Measurements from ENCODE around the gene MSX2. TPM values are rescaled to one million over a fixed set of nuclear protein-coding genes. Genes with fewer than 3 reads are reported as not detected.

The MSX2 gene
- total RNA-seq, 1 experiment from 2014 or later = not detected

- peaks cover 27% of the 10 kb centered on the region for H3K27me3 ChIP-seq (replicated peaks; ENCODE audit: insufficient read depth, low read depth, low read length, poor library complexity)
- POLR2A ChIA-PET (ENCODE audit: low non-redundant PET) = no interaction called here
- CTCF ChIA-PET = no interaction called here
These were observed 16.7 kb upstream of the MSX2 start for GRCh38 chr5:174707671-174708070.

DNA sequence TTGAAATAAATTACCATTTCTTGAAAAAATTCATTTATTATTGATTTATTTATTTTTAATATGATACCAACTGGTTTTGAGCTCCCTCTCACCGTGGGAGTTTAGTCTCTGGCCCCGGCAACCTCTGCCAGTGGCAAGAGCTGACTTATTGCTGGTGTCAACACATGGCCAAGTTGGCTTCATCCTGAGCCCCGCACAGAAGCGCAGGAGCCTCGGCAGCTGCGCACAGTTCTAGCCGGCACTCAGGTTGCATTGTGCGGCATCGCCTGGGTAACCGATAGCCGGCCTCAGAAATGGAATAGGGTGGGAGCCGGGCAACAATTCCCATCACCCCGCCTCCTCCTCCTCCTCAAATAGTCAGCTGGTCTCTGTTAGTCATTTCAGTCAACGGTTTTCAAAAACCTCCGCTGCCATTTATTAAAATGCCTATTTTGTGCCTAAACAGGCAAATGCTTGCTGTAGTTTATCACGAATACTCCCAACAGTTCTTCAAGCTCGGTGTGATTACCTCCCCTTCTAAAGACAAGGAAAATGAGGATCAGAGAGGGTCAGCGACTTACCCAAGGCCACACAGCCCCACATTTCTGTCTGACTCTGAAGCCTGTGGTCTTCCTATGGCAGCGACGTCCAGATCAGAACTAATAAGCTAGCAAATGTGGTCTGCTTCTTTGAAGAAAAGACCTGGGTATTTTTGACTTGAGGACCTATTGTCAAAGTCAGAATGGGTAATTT is 15.7 kb upstream of the MSX2 start:
- no peaks in the 10 kb centered on the region for H3K36me3 ChIP-seq (ENCODE audit: insufficient read depth, low read length, poor library complexity, severe bottlenecking)
- H3K9me3 ChIP-seq (ENCODE audit: low read depth, low read length, poor library complexity, severe bottlenecking) = no peaks in the 10 kb centered on the region
- no peak for DNase-seq (ENCODE audit: low spot score)
- no peaks in the 10 kb centered on the region for H3K4me1 ChIP-seq (ENCODE audit: insufficient read depth, low read length, poor library complexity, severe bottlenecking)
- ChIA-PET CTCF (no interaction called here), POLR2A (ENCODE audit: low non-redundant PET) (no interaction called here)
- no peak overlapping the region for H3K4me3 ChIP-seq (ENCODE audit: low read depth, low read length, poor library complexity, severe bottlenecking)
- no TSS peak for BruUV-seq (replicated peaks)
- TF ChIP-seq CTCF (conservative IDR thresholded peaks at IDR 0.05; ENCODE audit: low read depth, low read length) (no peak), EZH2 (IDR thresholded peaks at IDR 0.05; ENCODE audit: borderline replicate concordance, low read depth, low read length, poor library complexity, severe bottlenecking) (no peak)
- H3K27me3 ChIP-seq (replicated peaks; ENCODE audit: insufficient read depth, low read depth, low read length, poor library complexity) = peaks cover 28% of the 10 kb centered on the region
- intact Hi-C loops (cut with micrococcal nuclease; ENCODE audit: unreplicated experiment) = no loop called here
- H3K27ac ChIP-seq (ENCODE audit: low read depth, low read length, poor library complexity, severe bottlenecking) = no peak overlapping the region

More at GRCh38 chr5:174707671-174708070, 16.7 kb upstream of the MSX2 start:
- DNase-seq (ENCODE audit: low spot score) = no peak
- H3K4me1 ChIP-seq (ENCODE audit: insufficient read depth, low read length, poor library complexity, severe bottlenecking) = no peaks in the 10 kb centered on the region
- H3K27ac ChIP-seq (ENCODE audit: low read depth, low read length, poor library complexity, severe bottlenecking) = no peak overlapping the region
- BruUV-seq (replicated peaks) = no TSS peak
- intact Hi-C loops (cut with micrococcal nuclease; ENCODE audit: unreplicated experiment) = no loop called here
- no peak overlapping the region for H3K4me3 ChIP-seq (ENCODE audit: low read depth, low read length, poor library complexity, severe bottlenecking)
- no peaks in the 10 kb centered on the region for H3K36me3 ChIP-seq (ENCODE audit: insufficient read depth, low read length, poor library complexity, severe bottlenecking)
- TF ChIP-seq CTCF (conservative IDR thresholded peaks at IDR 0.05; ENCODE audit: low read depth, low read length) = no peak
- TF ChIP-seq EZH2 (IDR thresholded peaks at IDR 0.05; ENCODE audit: borderline replicate concordance, low read depth, low read length, poor library complexity, severe bottlenecking) = no peak
- no peaks in the 10 kb centered on the region for H3K9me3 ChIP-seq (ENCODE audit: low read depth, low read length, poor library complexity, severe bottlenecking)

- intact Hi-C loops (cut with micrococcal nuclease; ENCODE audit: unreplicated experiment) = no loop called here
These were observed 9.6 kb upstream of the MSX2 start for GRCh38 chr5:174714751-174715150.

More at GRCh38 chr5:174714751-174715150, 9.6 kb upstream of the MSX2 start:
- ChIA-PET POLR2A (ENCODE audit: low non-redundant PET) (no interaction called here), CTCF (no interaction called here)
- no peaks in the 10 kb centered on the region for H3K4me1 ChIP-seq (ENCODE audit: insufficient read depth, low read length, poor library complexity, severe bottlenecking)
- peaks cover 43% of the 10 kb centered on the region for H3K27me3 ChIP-seq (replicated peaks; ENCODE audit: insufficient read depth, low read depth, low read length, poor library complexity)
- H3K36me3 ChIP-seq (ENCODE audit: insufficient read depth, low read length, poor library complexity, severe bottlenecking) = no peaks in the 10 kb centered on the region
- no peak for DNase-seq (ENCODE audit: low spot score)
- no peaks in the 10 kb centered on the region for H3K9me3 ChIP-seq (ENCODE audit: low read depth, low read length, poor library complexity, severe bottlenecking)
- no peak overlapping the region for H3K4me3 ChIP-seq (ENCODE audit: low read depth, low read length, poor library complexity, severe bottlenecking)
- no peak for TF ChIP-seq EZH2 (IDR thresholded peaks at IDR 0.05; ENCODE audit: borderline replicate concordance, low read depth, low read length, poor library complexity, severe bottlenecking)
- no peak for TF ChIP-seq CTCF (conservative IDR thresholded peaks at IDR 0.05; ENCODE audit: low read depth, low read length)
- no TSS peak for BruUV-seq (replicated peaks)
- no peak overlapping the region for H3K27ac ChIP-seq (ENCODE audit: low read depth, low read length, poor library complexity, severe bottlenecking)

Data from A673 (cell line).